ENCODE measurements around the gene NEK4. TPM values are rescaled to one million over a fixed set of nuclear protein-coding genes. Genes with fewer than 3 reads are reported as not detected.
A peak's percentile ranks its signal among the peaks of the same experiment; 100 is the strongest.

Gene NEK4
- total and polyA plus RNA-seq, 10 of the 15 experiments (the other 5 are each of a cell fraction or from before 2014, with no cell fraction given), result 7.0 to 29.1 (median 16.4) TPM

DNA sequence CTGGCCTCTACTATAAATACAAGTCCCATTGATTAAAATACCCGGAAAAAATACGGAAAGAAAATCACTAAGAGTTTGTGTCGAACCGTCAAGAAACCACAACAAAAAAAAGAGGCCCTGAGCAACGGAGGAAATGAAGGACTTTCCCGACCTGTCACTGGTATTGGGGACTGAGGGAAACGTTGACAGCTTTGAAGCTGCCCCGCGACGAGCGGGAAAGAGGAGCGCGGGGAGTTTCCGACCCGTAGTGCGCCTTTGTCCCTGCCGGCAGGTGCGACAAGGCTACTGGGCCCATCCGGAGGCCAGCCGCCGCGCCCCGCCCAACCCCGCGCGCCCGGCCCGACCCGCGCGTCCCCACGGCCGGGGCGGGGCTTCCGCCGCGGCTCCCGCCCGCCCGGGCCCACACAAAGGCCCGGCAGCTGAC lies 85.4 kb downstream of the NEK4 start (continued):
- TF ChIP-seq, protein P1, sequence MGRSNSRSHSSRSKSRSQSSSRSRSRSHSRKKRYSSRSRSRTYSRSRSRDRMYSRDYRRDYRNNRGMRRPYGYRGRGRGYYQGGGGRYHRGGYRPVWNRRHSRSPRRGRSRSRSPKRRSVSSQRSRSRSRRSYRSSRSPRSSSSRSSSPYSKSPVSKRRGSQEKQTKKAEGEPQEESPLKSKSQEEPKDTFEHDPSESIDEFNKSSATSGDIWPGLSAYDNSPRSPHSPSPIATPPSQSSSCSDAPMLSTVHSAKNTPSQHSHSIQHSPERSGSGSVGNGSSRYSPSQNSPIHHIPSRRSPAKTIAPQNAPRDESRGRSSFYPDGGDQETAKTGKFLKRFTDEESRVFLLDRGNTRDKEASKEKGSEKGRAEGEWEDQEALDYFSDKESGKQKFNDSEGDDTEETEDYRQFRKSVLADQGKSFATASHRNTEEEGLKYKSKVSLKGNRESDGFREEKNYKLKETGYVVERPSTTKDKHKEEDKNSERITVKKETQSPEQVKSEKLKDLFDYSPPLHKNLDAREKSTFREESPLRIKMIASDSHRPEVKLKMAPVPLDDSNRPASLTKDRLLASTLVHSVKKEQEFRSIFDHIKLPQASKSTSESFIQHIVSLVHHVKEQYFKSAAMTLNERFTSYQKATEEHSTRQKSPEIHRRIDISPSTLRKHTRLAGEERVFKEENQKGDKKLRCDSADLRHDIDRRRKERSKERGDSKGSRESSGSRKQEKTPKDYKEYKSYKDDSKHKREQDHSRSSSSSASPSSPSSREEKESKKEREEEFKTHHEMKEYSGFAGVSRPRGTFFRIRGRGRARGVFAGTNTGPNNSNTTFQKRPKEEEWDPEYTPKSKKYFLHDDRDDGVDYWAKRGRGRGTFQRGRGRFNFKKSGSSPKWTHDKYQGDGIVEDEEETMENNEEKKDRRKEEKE (IDR thresholded peaks at IDR 0.05), result no peak
- TF ChIP-seq TCF7 (IDR thresholded peaks at IDR 0.05; ENCODE audit: borderline replicate concordance) (peak; percentile 68), SUZ12 (IDR thresholded peaks at IDR 0.05; ENCODE audit: unreplicated experiment) (no peak), ZNF217 (IDR thresholded peaks at IDR 0.05) (no peak), YY1 (IDR thresholded peaks at IDR 0.05; ENCODE audit: low read depth, low read length) (no peak; the same call in 1 of the 2 replicates)
- TF ChIP-seq, protein P2, sequence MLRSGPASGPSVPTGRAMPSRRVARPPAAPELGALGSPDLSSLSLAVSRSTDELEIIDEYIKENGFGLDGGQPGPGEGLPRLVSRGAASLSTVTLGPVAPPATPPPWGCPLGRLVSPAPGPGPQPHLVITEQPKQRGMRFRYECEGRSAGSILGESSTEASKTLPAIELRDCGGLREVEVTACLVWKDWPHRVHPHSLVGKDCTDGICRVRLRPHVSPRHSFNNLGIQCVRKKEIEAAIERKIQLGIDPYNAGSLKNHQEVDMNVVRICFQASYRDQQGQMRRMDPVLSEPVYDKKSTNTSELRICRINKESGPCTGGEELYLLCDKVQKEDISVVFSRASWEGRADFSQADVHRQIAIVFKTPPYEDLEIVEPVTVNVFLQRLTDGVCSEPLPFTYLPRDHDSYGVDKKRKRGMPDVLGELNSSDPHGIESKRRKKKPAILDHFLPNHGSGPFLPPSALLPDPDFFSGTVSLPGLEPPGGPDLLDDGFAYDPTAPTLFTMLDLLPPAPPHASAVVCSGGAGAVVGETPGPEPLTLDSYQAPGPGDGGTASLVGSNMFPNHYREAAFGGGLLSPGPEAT (IDR thresholded peaks at IDR 0.05; ENCODE audit: low read depth), result peak; percentile 85

DNA sequence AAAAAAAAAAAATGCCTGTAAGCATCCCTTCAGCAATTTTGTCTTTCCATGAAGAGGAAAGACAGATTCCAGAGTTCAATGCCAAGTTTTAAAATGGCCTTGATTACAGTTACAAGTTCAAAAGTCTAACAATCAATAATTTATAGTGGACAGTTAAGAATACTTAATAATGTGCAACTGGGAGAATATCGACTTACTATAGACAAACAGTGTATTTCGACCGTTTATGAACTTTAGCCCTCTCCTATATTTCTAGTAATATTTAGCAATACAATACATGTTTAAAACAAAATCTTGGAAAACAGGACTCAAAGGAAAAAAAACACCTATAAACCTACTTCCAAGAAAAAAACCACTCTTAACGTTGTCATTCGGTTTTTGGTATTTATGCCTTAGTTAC lies 86.6 kb downstream of the NEK4 start:
- ChIA-PET POLR2A (interaction anchor here (0.6 to 4.1 kb wide), 5 partner anchors 12 to 297 kb away, joined by 3 to 20 read pairs (median 6); partner anchors contain the start of genes GLT8D1, NEK4 and SPCS1), CTCF (interaction anchor here (0.7 kb wide), 2 partner anchors 225 to 566 kb away, joined by 3 read pairs; no protein-coding TSS in a partner anchor), RAD21 (ENCODE audit: unreplicated experiment) (interaction anchor here (0.7 to 1.7 kb wide), 3 partner anchors 13 to 23 kb away, joined by 3 to 6 read pairs (median 3); no protein-coding TSS in a partner anchor), SMC1A (ENCODE audit: uncharacterized antibody, unreplicated experiment) (interaction anchor here (0.7 to 1.9 kb wide), 4 partner anchors 9 to 23 kb away, joined by 4 to 8 read pairs (median 4); no protein-coding TSS in a partner anchor)
- TF ChIP-seq GABPA (IDR thresholded peaks at IDR 0.05; ENCODE audit: low read depth), result no peak
- TF ChIP-seq ZNF384 (IDR thresholded peaks at IDR 0.05; ENCODE audit: borderline replicate concordance, low read depth, low read length), result peak; percentile 37; the same call in 1 of the 2 replicates
- TF ChIP-seq POLR2AphosphoS5 (IDR thresholded peaks at IDR 0.05; ENCODE audit: low read length), result no peak
- Histone ChIP-seq H3K27ac (ENCODE audit: control insufficient read depth, insufficient read depth) (peak overlapping the region; percentile 90; the same call in 1 of the 2 replicates), H2AFZ (ENCODE audit: control insufficient read depth, low read depth, low read length) (no peak overlapping the region), H3K9ac (ENCODE audit: control insufficient read depth, insufficient read depth, low read length) (peak overlapping the region; percentile 98; the same call in 1 of the 2 replicates), H4K20me1 (ENCODE audit: control insufficient read depth, insufficient read depth) (no peaks in the 10 kb centered on the region), H3K27me3 (replicated peaks in 1 of 2; ENCODE audit: control insufficient read depth in 2 of 2, insufficient read depth in 2 of 2, low read length in 1 of 2) (no peaks in the 10 kb centered on the region), H3K79me2 (ENCODE audit: control insufficient read depth, insufficient read depth, low read length) (peaks cover 94% of the 10 kb centered on the region), H3K9me3 (replicated peaks; ENCODE audit: control insufficient read depth, insufficient read depth, low read length) (no peaks in the 10 kb centered on the region), H3K4me2 (ENCODE audit: control insufficient read depth, insufficient read depth) (peak overlapping the region; percentile 83), H3K4me3 (peak overlapping the region; percentile 79), H3K4me1 (ENCODE audit: control insufficient read depth, insufficient read depth, low read length) (peaks cover 33% of the 10 kb centered on the region), H3K36me3 (ENCODE audit: control insufficient read depth in 2 of 2, insufficient read depth in 2 of 2, low read length in 1 of 2) (peaks cover 4 to 25% of the 10 kb centered on the region in 2 experiments)
- no peak for ATAC-seq
- WGBS (ENCODE audit: insufficient coverage, insufficient replicate concordance, low lambda C conversion rate, missing lambda C conversion rate), result 66% methylated on average over 5 of the region's 5 CpGs
- in situ Hi-C loops (cut with MboI), result no loop called here
- no peak for FAIRE-seq
- BruUV-seq (replicated peaks), result no TSS peak
- intact Hi-C loops (cut with micrococcal nuclease; ENCODE audit: unreplicated experiment), result loop anchor here (10.0 kb wide), 1 partner anchor 229 kb away; the partner anchor contains the start of genes NISCH and TNNC1
- DNase-seq (ENCODE audit: low read depth, low spot score), result no peak

Data from GM12878 (cell line).